Fibroblast of mammary gland (primary cell): Measurements from ENCODE around the gene ZC3H4.
A peak's percentile ranks its signal among the peaks of the same experiment; 100 is the strongest.

ENCODE experiments used
- DNase-seq: peaks from one replicate; pipeline ENCODE4 v3.0.0-alpha.2; 2010; ENCODE audit warnings: low read depth
- H3K4me3 ChIP-seq: 2 replicates; pipeline ENCODE4 v1.5.1; 2011; ENCODE audit warnings: low read depth, mild to moderate bottlenecking, low read length, moderate library complexity; ENCODE audit not compliant: control insufficient read depth
- TF ChIP-seq, protein P1 (sequence below): conservative IDR thresholded peaks from 2 replicates; pipeline ENCODE4 v1.5.1; 2011; ENCODE audit warnings: low read depth, low read length, inconsistent platforms; ENCODE audit not compliant: control insufficient read depth, insufficient read depth

The ZC3H4 gene

DNA sequence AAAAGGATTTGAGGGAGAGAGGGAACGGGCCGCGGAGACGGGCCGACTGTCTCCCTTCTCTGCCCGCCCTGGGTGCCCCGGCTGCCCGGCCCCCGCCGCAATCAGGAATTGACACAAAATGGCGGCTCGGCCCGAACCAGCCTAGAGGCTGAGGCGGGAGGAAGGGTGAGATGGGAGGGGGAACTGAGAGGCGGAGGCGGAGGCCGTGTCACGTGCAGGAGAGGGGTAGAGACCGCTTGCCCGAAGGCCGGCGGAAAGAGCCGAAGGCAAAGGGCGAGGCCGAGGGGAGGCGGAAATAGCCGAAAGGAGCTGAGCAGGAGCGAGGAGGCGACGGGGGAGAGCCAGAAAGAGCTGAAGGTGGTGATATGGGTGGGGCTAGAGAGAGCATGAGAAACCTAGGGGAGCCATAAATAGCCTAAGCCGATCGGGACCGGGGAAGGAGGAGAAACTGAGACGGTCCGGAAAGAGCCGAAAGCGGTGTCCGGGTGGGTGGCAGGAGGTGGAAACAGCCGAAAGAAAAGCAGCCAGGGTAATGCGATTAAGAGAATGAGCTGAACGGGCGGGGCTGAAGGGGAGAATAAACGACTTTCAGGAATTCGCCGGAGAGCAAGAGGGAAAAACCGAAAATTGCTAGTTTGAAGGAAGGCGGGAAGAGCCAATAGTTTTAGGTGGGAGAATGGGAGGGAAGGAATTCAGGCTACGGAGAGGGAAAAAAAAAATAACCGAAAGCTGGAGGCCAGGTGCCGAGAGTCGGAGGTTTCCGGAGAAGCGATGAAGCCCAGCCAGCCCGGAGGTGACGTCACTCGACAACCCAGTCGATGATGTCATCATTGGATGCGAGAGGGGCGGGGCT lies at the start of gene ZC3H4:
Gene ZC3H4 (minus strand): TSS at position 780 of the 853 bp plus-strand sequence. CDS start 1,192 bp downstream, outside the sequence.
- peak; percentile 99 for DNase-seq

DNA sequence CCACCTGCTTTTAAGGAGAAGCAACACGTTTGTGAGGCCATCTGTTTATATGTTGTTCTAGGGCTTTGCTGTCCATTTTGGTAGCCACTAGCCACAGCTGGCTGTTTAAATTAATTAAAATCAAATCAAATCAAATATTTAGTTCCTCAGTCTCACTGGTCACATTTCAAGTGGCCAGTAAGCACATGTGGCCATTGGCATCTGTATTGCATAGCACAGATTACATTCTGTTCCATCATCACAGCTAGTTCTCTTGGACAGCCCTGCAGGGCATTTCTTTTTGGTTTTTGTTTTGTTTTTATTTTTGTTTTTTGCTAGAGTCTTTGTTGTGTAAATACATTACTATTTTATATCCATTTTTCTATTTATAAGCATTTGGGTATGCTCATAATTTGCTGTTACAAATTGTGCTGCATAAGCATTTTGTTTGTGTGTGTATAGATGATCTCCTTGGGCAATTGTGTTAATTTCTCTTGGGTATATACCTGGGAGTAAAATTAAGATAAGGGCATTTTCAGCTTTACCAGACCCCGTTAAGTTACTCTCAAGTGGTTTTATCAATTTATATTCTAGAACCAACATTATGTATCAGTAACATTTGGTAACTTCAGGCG lies 48.4 kb upstream of the ZC3H4 start:
- H3K4me3 ChIP-seq, result no peak overlapping the region
- no peak for DNase-seq
- TF ChIP-seq, protein P1, sequence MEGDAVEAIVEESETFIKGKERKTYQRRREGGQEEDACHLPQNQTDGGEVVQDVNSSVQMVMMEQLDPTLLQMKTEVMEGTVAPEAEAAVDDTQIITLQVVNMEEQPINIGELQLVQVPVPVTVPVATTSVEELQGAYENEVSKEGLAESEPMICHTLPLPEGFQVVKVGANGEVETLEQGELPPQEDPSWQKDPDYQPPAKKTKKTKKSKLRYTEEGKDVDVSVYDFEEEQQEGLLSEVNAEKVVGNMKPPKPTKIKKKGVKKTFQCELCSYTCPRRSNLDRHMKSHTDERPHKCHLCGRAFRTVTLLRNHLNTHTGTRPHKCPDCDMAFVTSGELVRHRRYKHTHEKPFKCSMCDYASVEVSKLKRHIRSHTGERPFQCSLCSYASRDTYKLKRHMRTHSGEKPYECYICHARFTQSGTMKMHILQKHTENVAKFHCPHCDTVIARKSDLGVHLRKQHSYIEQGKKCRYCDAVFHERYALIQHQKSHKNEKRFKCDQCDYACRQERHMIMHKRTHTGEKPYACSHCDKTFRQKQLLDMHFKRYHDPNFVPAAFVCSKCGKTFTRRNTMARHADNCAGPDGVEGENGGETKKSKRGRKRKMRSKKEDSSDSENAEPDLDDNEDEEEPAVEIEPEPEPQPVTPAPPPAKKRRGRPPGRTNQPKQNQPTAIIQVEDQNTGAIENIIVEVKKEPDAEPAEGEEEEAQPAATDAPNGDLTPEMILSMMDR, result no peak

More for the DNA sequence above, at the start of gene ZC3H4:
- peak within 1 kb of the TSS; percentile 83 for H3K4me3 ChIP-seq
- TF ChIP-seq, protein P1, result no peak

GRCh38 chr19:47158879-47159503 lies 45.4 kb upstream of the ZC3H4 start:
- no peak overlapping the region for H3K4me3 ChIP-seq
- TF ChIP-seq, protein P1, result no peak
- no peak for DNase-seq

- DNase-seq, result no peak
- TF ChIP-seq, protein P1, result no peak
- H3K4me3 ChIP-seq, result no peak overlapping the region
Measured at GRCh38 chr19:47158367-47158791, 44.8 kb upstream of the ZC3H4 start.

- no peak overlapping the region for H3K4me3 ChIP-seq
- peak; percentile 49 for DNase-seq
- TF ChIP-seq, protein P1, result no peak
Measured at GRCh38 chr19:47157431-47158321, 44.1 kb upstream of the ZC3H4 start.
